ENCODE measurements around the gene CHPF2. TPM values are rescaled to one million over a fixed set of nuclear protein-coding genes. Genes with fewer than 3 reads are reported as not detected.

CHPF2 gene
- polyA plus RNA-seq, 1 donor (not counting 4 experiments of a cell fraction or from before 2014, with no cell fraction given): 16.2 TPM

DNA sequence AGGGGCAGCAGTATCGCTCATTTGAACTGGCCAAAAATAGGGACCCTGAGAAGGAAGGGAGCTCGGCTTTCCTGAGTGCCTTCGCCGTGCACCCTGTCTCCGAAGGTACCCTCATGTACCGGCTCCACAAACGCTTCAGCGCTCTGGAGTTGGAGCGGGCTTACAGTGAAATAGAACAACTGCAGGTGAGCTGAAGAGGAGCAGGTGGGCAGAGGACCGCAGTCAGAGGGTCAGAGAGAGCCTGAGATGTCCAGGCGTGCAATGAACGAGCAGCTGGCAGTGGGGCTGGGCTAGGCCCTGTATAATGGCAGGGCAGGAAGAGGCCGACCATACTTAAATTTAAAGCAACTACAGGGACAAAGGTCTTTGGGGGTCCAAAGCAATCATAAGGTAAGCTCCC lies 4.1 kb downstream of the CHPF2 start:
- Histone ChIP-seq H2AFZ (ENCODE audit: control insufficient read depth, low read length) (no peak overlapping the region), H3K4me3 (ENCODE audit: control insufficient read depth in 2 of 3, extremely low read depth in 1 of 3, insufficient read depth in 2 of 3, low read depth in 1 of 3, low read length in 3 of 3) (no peak overlapping the region), H3K9ac (ENCODE audit: control insufficient read depth, extremely low read depth, insufficient read depth, low read length) (no peak overlapping the region), H3K9me1 (ENCODE audit: control insufficient read depth, extremely low read depth, insufficient read depth, low read length) (no peaks in the 10 kb centered on the region), H3K9me3 (ENCODE audit: control insufficient read depth, low read depth, low read length) (no peaks in the 10 kb centered on the region), H3K4me2 (ENCODE audit: control insufficient read depth, extremely low read depth, insufficient read depth, low read depth, low read length) (no peak overlapping the region), H3K4me1 (ENCODE audit: control insufficient read depth, extremely low read depth, insufficient read depth, low read length) (peaks cover 14% of the 10 kb centered on the region), H3K79me2 (ENCODE audit: control insufficient read depth, insufficient read depth, low read length) (peaks cover 48% of the 10 kb centered on the region), H3K27me3 (ENCODE audit: control insufficient read depth, extremely low read depth, insufficient read depth, low read length) (no peaks in the 10 kb centered on the region), H4K20me1 (ENCODE audit: control insufficient read depth, extremely low read depth, insufficient read depth, low read length) (peaks cover 8% of the 10 kb centered on the region), H3K36me3 (ENCODE audit: control insufficient read depth in 2 of 2, extremely low read depth in 1 of 2, insufficient read depth in 2 of 2, low read length in 2 of 2) (peaks cover 18 to 35% of the 10 kb centered on the region in 2 experiments), H3K27ac (ENCODE audit: control insufficient read depth, insufficient read depth, low read length) (no peak overlapping the region)
- DNase-seq (ENCODE audit: low read depth, low spot score) (no peak), FAIRE-seq (no peak)
- dilution Hi-C loops (cut with MboI; ENCODE audit: extremely low pct_ligation_motif_present, low sequenced_read_pairs): no loop called here
- no peak for TF ChIP-seq EZH2 (IDR thresholded peaks at IDR 0.05; ENCODE audit: low read length)
- TF ChIP-seq, protein P1, sequence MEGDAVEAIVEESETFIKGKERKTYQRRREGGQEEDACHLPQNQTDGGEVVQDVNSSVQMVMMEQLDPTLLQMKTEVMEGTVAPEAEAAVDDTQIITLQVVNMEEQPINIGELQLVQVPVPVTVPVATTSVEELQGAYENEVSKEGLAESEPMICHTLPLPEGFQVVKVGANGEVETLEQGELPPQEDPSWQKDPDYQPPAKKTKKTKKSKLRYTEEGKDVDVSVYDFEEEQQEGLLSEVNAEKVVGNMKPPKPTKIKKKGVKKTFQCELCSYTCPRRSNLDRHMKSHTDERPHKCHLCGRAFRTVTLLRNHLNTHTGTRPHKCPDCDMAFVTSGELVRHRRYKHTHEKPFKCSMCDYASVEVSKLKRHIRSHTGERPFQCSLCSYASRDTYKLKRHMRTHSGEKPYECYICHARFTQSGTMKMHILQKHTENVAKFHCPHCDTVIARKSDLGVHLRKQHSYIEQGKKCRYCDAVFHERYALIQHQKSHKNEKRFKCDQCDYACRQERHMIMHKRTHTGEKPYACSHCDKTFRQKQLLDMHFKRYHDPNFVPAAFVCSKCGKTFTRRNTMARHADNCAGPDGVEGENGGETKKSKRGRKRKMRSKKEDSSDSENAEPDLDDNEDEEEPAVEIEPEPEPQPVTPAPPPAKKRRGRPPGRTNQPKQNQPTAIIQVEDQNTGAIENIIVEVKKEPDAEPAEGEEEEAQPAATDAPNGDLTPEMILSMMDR (optimal IDR thresholded peaks at IDR 0.05 in 1 of 3, IDR thresholded peaks at IDR 0.05 in 1 of 3, conservative IDR thresholded peaks at IDR 0.05 in 1 of 3; ENCODE audit: extremely low read depth in 1 of 3, insufficient read depth in 2 of 3, low read length in 3 of 3): no peak

DNA sequence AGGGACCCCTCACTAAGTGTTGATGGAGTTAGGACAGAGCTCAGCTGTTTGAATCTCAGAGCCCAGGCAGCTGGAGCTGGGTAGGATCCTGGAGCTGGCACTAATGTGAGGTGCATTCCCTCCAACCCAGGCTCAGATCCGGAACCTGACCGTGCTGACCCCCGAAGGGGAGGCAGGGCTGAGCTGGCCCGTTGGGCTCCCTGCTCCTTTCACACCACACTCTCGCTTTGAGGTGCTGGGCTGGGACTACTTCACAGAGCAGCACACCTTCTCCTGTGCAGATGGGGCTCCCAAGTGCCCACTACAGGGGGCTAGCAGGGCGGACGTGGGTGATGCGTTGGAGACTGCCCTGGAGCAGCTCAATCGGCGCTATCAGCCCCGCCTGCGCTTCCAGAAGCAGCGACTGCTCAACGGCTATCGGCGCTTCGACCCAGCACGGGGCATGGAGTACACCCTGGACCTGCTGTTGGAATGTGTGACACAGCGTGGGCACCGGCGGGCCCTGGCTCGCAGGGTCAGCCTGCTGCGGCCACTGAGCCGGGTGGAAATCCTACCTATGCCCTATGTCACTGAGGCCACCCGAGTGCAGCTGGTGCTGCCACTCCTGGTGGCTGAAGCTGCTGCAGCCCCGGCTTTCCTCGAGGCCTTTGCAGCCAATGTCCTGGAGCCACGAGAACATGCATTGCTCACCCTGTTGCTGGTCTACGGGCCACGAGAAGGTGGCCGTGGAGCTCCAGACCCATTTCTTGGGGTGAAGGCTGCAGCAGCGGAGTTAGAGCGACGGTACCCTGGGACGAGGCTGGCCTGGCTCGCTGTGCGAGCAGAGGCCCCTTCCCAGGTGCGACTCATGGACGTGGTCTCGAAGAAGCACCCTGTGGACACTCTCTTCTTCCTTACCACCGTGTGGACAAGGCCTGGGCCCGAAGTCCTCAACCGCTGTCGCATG lies 5.2 kb downstream of the CHPF2 start:
- TF ChIP-seq, protein P1 (optimal IDR thresholded peaks at IDR 0.05 in 1 of 3, IDR thresholded peaks at IDR 0.05 in 1 of 3, conservative IDR thresholded peaks at IDR 0.05 in 1 of 3; ENCODE audit: extremely low read depth in 1 of 3, insufficient read depth in 2 of 3, low read length in 3 of 3): no peak
- no peak for TF ChIP-seq EZH2 (IDR thresholded peaks at IDR 0.05; ENCODE audit: low read length)
- DNase-seq (ENCODE audit: low read depth, low spot score) (no peak), FAIRE-seq (no peak)
- Histone ChIP-seq H3K36me3 (ENCODE audit: control insufficient read depth in 2 of 2, extremely low read depth in 1 of 2, insufficient read depth in 2 of 2, low read length in 2 of 2) (peaks cover 18 to 35% of the 10 kb centered on the region in 2 experiments), H4K20me1 (ENCODE audit: control insufficient read depth, extremely low read depth, insufficient read depth, low read length) (peaks cover 8% of the 10 kb centered on the region), H3K4me3 (ENCODE audit: control insufficient read depth in 2 of 3, extremely low read depth in 1 of 3, insufficient read depth in 2 of 3, low read depth in 1 of 3, low read length in 3 of 3) (no peak overlapping the region), H3K4me1 (ENCODE audit: control insufficient read depth, extremely low read depth, insufficient read depth, low read length) (peaks cover 7% of the 10 kb centered on the region), H3K79me2 (ENCODE audit: control insufficient read depth, insufficient read depth, low read length) (peaks cover 45% of the 10 kb centered on the region), H3K4me2 (ENCODE audit: control insufficient read depth, extremely low read depth, insufficient read depth, low read depth, low read length) (no peak overlapping the region), H3K27ac (ENCODE audit: control insufficient read depth, insufficient read depth, low read length) (no peak overlapping the region), H2AFZ (ENCODE audit: control insufficient read depth, low read length) (no peak overlapping the region), H3K9me3 (ENCODE audit: control insufficient read depth, low read depth, low read length) (no peaks in the 10 kb centered on the region), H3K9me1 (ENCODE audit: control insufficient read depth, extremely low read depth, insufficient read depth, low read length) (no peaks in the 10 kb centered on the region), H3K27me3 (ENCODE audit: control insufficient read depth, extremely low read depth, insufficient read depth, low read length) (no peaks in the 10 kb centered on the region), H3K9ac (ENCODE audit: control insufficient read depth, extremely low read depth, insufficient read depth, low read length) (no peak overlapping the region)
- dilution Hi-C loops (cut with MboI; ENCODE audit: extremely low pct_ligation_motif_present, low sequenced_read_pairs): no loop called here
